Smooth muscle cell (in vitro differentiated cells): ENCODE results near the gene VPS39. TPM values are rescaled to one million over a fixed set of nuclear protein-coding genes. Genes with fewer than 3 reads are reported as not detected.

Experiments used
- DNase-seq: peaks from one replicate; lab custom pipeline; 2025; ENCODE audit not compliant: unreplicated experiment; lab: John Stamatoyannopoulos, UW
- H2AFZ ChIP-seq: fragments of 200-600 bp; sonication (generic); 2 replicates; pipeline ENCODE4 v1.6.0; 2016; ENCODE audit warnings: antibody characterized with exemption, low read depth, mild to moderate bottlenecking
- H3F3A ChIP-seq: fragments of 200-600 bp; sonication (generic); 2 replicates; pipeline ENCODE4 v1.6.0; 2017; ENCODE audit warnings: antibody characterized with exemption, low read depth
- H3K27ac ChIP-seq: fragments of 200-600 bp; sonication (generic); 2 replicates; pipeline ENCODE4 v1.5.1; 2016; ENCODE audit warnings: low read depth, mild to moderate bottlenecking
- H3K27me3 ChIP-seq: fragments of 200-600 bp; sonication (generic); 2 replicates; pipeline ENCODE4 v1.6.1; 2016; ENCODE audit warnings: low read depth, mild to moderate bottlenecking
- H3K36me3 ChIP-seq: fragments of 200-600 bp; sonication (generic); 2 replicates; pipeline ENCODE4 v1.5.1; 2016; ENCODE audit warnings: low read depth
- H3K4me1 ChIP-seq: fragments of 200-600 bp; sonication (generic); 2 replicates; pipeline ENCODE4 v1.5.1; 2016; ENCODE audit warnings: low read depth
- H3K4me2 ChIP-seq: fragments of 200-600 bp; sonication (generic); 2 replicates; pipeline ENCODE4 v1.6.0; 2016; ENCODE audit warnings: mild to moderate bottlenecking
- H3K4me3 ChIP-seq: fragments of 200-600 bp; sonication (generic); 2 replicates; pipeline ENCODE4 v1.5.1; 2016; ENCODE audit warnings: mild to moderate bottlenecking
- H3K79me2 ChIP-seq: fragments of 200-600 bp; sonication (generic); 2 replicates; pipeline ENCODE4 v1.6.0; 2016; ENCODE audit warnings: low read depth, mild to moderate bottlenecking
- H3K9ac ChIP-seq: fragments of 200-600 bp; sonication (generic); 2 replicates; pipeline ENCODE4 v1.6.0; 2016; ENCODE audit warnings: low read depth
- H3K9me3 ChIP-seq: fragments of 200-600 bp; sonication (generic); replicated peaks from 2 replicates; pipeline ENCODE4 v1.5.1; 2016; ENCODE audit warnings: low read depth
- H4K20me1 ChIP-seq: fragments of 200-600 bp; sonication (generic); 2 replicates; pipeline ENCODE4 v1.6.0; 2016; ENCODE audit warnings: low read depth
- WGBS: methylation state at CpG from one replicate; pipeline ENCODE4 v1.1.7; 2016; ENCODE audit warnings: low lambda C conversion rate; 5-methylcytosine and 5-hydroxymethylcytosine counted together
- polyA plus RNA-seq: library from polyadenylated mRNA; unstranded; fragments of >200 nt; fragmentation: Nextera tagmentation; extraction: Ambion mirVana; gene quantifications from 2 replicates; pipeline ENCODE4 v1.2.1, GENCODE V29; 2016
- total RNA-seq: library from RNA; depleted of rRNA; stranded (reverse); fragments of >200 nt; gene quantifications from 2 replicates; pipeline ENCODE4 v1.2.3, GENCODE V29; 2014
- TF ChIP-seq, protein P1 (sequence below): fragments of 200-600 bp; sonication (generic); IDR thresholded peaks from 2 replicates; pipeline ENCODE4 v1.5.1; 2017; ENCODE audit warnings: borderline replicate concordance, mild to moderate bottlenecking, antibody characterized with exemption; ENCODE audit not compliant: insufficient read depth, poor library complexity, severe bottlenecking

The VPS39 gene
- total and polyA plus RNA-seq, 2 experiments from 2014 or later = 35.0 to 41.2 TPM

DNA sequence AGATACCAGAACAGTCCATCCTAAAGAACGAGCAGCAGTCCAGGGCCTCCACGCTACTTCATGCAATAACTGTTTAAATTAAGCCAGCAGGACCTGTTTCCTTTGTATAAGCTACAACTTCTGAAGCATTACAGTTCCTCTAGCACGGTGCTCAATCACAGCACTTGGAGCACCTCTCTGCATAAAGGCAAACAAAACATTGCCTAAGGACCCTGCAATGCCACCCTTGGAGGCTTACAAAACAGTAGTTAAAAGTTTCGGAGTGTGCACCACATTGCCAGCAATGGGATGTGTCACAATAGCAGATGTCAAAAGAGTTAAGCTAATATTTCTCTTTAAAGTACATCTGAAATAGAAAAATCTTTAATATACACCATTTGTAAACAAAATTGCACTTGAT, 2.6 kb upstream of the VPS39 start:
- Histone ChIP-seq H3K27me3 (no peaks in the 10 kb centered on the region), H3K4me2 (no peak overlapping the region), H3K9me3 (no peaks in the 10 kb centered on the region), H3F3A (peaks cover 30% of the 10 kb centered on the region), H3K4me1 (peaks cover 11% of the 10 kb centered on the region), H3K36me3 (peaks cover 18% of the 10 kb centered on the region), H4K20me1 (peaks cover 17% of the 10 kb centered on the region), H3K27ac (no peak overlapping the region), H3K9ac (no peak overlapping the region), H3K4me3 (no peak overlapping the region), H2AFZ (no peak overlapping the region), H3K79me2 (peaks cover 21% of the 10 kb centered on the region)
- no peak for DNase-seq
- TF ChIP-seq, protein P1, sequence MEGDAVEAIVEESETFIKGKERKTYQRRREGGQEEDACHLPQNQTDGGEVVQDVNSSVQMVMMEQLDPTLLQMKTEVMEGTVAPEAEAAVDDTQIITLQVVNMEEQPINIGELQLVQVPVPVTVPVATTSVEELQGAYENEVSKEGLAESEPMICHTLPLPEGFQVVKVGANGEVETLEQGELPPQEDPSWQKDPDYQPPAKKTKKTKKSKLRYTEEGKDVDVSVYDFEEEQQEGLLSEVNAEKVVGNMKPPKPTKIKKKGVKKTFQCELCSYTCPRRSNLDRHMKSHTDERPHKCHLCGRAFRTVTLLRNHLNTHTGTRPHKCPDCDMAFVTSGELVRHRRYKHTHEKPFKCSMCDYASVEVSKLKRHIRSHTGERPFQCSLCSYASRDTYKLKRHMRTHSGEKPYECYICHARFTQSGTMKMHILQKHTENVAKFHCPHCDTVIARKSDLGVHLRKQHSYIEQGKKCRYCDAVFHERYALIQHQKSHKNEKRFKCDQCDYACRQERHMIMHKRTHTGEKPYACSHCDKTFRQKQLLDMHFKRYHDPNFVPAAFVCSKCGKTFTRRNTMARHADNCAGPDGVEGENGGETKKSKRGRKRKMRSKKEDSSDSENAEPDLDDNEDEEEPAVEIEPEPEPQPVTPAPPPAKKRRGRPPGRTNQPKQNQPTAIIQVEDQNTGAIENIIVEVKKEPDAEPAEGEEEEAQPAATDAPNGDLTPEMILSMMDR = no peak
- WGBS = 97% methylated on average over 4 of the region's 4 CpGs

GRCh38 chr15:42206406-42206805, 1.7 kb downstream of the VPS39 start:
- H3F3A ChIP-seq = peaks cover 24% of the 10 kb centered on the region
- 94% methylated on average over 4 of the region's 4 CpGs for WGBS
- peaks cover 10% of the 10 kb centered on the region for H3K36me3 ChIP-seq
- H2AFZ ChIP-seq = no peak overlapping the region
- no peak for DNase-seq
- H3K4me2 ChIP-seq = peak overlapping the region; percentile 92
- H3K27me3 ChIP-seq = no peaks in the 10 kb centered on the region
- peaks cover 38% of the 10 kb centered on the region for H4K20me1 ChIP-seq
- TF ChIP-seq, protein P1 = no peak
- peaks cover 11% of the 10 kb centered on the region for H3K4me1 ChIP-seq
- H3K9me3 ChIP-seq = no peaks in the 10 kb centered on the region
- H3K4me3 ChIP-seq = no peak overlapping the region
- peaks cover 54% of the 10 kb centered on the region for H3K79me2 ChIP-seq
- no peak overlapping the region for H3K9ac ChIP-seq
- H3K27ac ChIP-seq = no peak overlapping the region

DNA sequence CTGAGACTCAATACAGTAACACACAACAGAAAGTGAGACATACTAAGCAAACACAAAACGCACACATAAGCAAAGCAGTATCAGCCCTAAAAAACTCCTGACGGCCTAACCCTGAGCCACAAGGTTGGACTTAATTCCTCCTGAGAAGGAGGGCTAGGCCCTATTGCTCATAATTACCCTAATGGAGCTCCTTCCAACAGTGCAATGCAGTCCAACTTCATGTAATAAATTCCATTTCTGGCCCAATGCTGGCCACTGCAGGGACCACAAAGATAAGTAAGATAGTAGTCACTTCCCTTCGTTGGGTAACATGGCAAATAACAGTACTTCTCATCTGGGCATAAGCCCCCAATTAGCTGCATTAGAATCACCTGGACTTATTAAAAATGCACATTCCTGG, 4.2 kb downstream of the VPS39 start:
- H3K4me3 ChIP-seq = no peak overlapping the region
- peaks cover 65% of the 10 kb centered on the region for H3K79me2 ChIP-seq
- no peak overlapping the region for H3K4me2 ChIP-seq
- H3K9me3 ChIP-seq = no peaks in the 10 kb centered on the region
- no peak for DNase-seq
- H4K20me1 ChIP-seq = peaks cover 58% of the 10 kb centered on the region
- H3K9ac ChIP-seq = no peak overlapping the region
- TF ChIP-seq, protein P1 = no peak
- H2AFZ ChIP-seq = no peak overlapping the region
- no peak overlapping the region for H3K27ac ChIP-seq
- peaks cover 6% of the 10 kb centered on the region for H3F3A ChIP-seq
- no peaks in the 10 kb centered on the region for H3K27me3 ChIP-seq
- peaks cover 4% of the 10 kb centered on the region for H3K36me3 ChIP-seq
- H3K4me1 ChIP-seq = peaks cover 11% of the 10 kb centered on the region
- WGBS = 98% methylated on average over 3 of the region's 3 CpGs

DNA sequence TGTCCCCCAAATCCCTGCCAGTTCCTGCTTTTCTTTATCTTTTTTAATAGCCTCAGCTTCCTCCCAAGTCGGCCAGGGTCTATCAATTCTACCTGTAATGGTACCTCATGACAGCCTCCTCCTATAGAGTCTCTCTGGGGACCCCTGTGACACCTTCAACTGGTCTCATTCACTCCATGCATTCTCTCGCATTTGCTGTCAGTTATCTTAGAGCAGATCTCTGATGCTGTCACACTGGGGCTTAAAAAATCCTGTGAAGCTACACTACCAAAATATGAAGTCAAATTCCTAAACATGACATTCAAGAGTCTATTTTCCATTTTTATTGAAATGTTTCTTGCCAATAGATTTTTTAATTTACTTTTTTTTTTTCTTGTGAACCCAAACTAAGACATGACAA, 5.5 kb downstream of the VPS39 start:
- Histone ChIP-seq H3K9ac (no peak overlapping the region), H3K27me3 (no peaks in the 10 kb centered on the region), H3K4me3 (no peak overlapping the region), H3K9me3 (no peaks in the 10 kb centered on the region), H3K4me2 (no peak overlapping the region), H3K36me3 (peaks cover 4% of the 10 kb centered on the region), H3F3A (no peaks in the 10 kb centered on the region), H2AFZ (no peak overlapping the region), H3K79me2 (peaks cover 62% of the 10 kb centered on the region), H3K27ac (no peak overlapping the region), H4K20me1 (peaks cover 58% of the 10 kb centered on the region), H3K4me1 (peaks cover 7% of the 10 kb centered on the region)
- TF ChIP-seq, protein P1 = no peak
- DNase-seq = no peak
- WGBS = 82% methylated on average over 2 of the region's 2 CpGs
